A375 (cell line): ENCODE data around the gene SHB. TPM values are rescaled to one million over a fixed set of nuclear protein-coding genes. Genes with fewer than 3 reads are reported as not detected.

ENCODE experiments used
- small RNA-seq: library from RNA; depleted of rRNA; stranded (forward); fragments of <200 nt; gene quantifications from one replicate; pipeline ENCODE3, GENCODE V24; 2014
- total RNA-seq: library from RNA; depleted of rRNA; stranded (reverse); fragments of >200 nt; shearing (Covaris generic); gene quantifications from 2 replicates; pipeline ENCODE4 v1.2.3, GENCODE V29; 2014; rRNA removed

The SHB gene, protein sequence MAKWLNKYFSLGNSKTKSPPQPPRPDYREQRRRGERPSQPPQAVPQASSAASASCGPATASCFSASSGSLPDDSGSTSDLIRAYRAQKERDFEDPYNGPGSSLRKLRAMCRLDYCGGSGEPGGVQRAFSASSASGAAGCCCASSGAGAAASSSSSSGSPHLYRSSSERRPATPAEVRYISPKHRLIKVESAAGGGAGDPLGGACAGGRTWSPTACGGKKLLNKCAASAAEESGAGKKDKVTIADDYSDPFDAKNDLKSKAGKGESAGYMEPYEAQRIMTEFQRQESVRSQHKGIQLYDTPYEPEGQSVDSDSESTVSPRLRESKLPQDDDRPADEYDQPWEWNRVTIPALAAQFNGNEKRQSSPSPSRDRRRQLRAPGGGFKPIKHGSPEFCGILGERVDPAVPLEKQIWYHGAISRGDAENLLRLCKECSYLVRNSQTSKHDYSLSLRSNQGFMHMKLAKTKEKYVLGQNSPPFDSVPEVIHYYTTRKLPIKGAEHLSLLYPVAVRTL
- 29.7 and 31.8 TPM in 2 replicates for total RNA-seq

GRCh38 chr9:38068701-38069628 is at the start of gene SHB:
TSS of gene SHB (minus strand) at chr9:38069227. CDS start at chr9:38068645, 582 bp downstream.

GRCh38 chr9:37903647-37904444 is 165.2 kb downstream of the SHB start, which contains the start of gene SLC25A51:
TSS of gene SLC25A51 (minus strand) at chr9:37904127. CDS start at chr9:37888550, 15,577 bp downstream.

Small RNA genes lying within 50 kb of the gene (small RNA-seq; reads per million reads assigned to genes)
- gene RNU7-124P = not detected

Other genes with a start within 250 kb of the SHB start
- 19.2 and 21.4 TPM in 2 replicates for gene SLC25A51, start 165.1 kb downstream of the SHB start, total RNA-seq